GM12878 (cell line): ENCODE results near the gene FNIP1. TPM values are rescaled to one million over a fixed set of nuclear protein-coding genes. Genes with fewer than 3 reads are reported as not detected.

Source experiments
- ATAC-seq: fragments of 200-7000 bp; cut with Tn5 transposase; 3 replicates; pipeline ENCODE4 v1.9.1; 2020; ENCODE audit warnings: mild to moderate bottlenecking, moderate library complexity
- BruUV-seq: library from RNA; stranded (reverse); fragments of 400-500 nt; replicated peaks from 2 replicates; lab custom pipeline; 2021; lab: Mats Ljungman, UMichigan
- CTCF ChIA-PET: fragments of 300-600 bp; sonication (Branson Sonifier 250); formaldehyde crosslinking; extraction: SDS; loops from one replicate; lab custom pipeline; 2021; ENCODE audit warnings: inconsistent platforms; lab: Yijun Ruan, JAX
- POLR2A ChIA-PET: fragments of 350-600 bp; formaldehyde crosslinking; extraction: SDS; loops from one replicate; lab custom pipeline; 2021; ENCODE audit warnings: inconsistent platforms; lab: Charles Lee
- RAD21 ChIA-PET: fragments of 300-600 bp; sonication (Branson Sonifier 250); formaldehyde crosslinking; loops from one replicate; lab custom pipeline; 2023; ENCODE audit warnings: antibody characterized with exemption; ENCODE audit not compliant: unreplicated experiment; lab: Charles Lee
- SMC1A ChIA-PET: fragments of 300-600 bp; sonication (Branson Sonifier 250); formaldehyde crosslinking; loops from one replicate; lab custom pipeline; 2023; ENCODE audit not compliant: unreplicated experiment, uncharacterized antibody; lab: Charles Lee
- DNase-seq: peaks from one replicate; pipeline ENCODE4 v3.0.0-alpha.2; 2011; ENCODE audit warnings: low read depth, low spot score
- FAIRE-seq: peaks from 3 replicates; lab custom pipeline; 2011; peaks lifted over from hg19 to GRCh38; lab: Jason Lieb, UNC
- H2AFZ ChIP-seq: 2 replicates; pipeline ENCODE4 v1.6.0; 2011; ENCODE audit warnings: low read depth, low read length, control low read depth; ENCODE audit not compliant: control insufficient read depth
- H3K27ac ChIP-seq: 2 replicates; pipeline ENCODE4 v1.5.1; 2011; ENCODE audit warnings: control low read depth; ENCODE audit not compliant: control insufficient read depth, insufficient read depth
- H3K27me3 ChIP-seq, 2 experiments: replicated peaks in 1 of 2; 2 replicates each; pipeline versions ENCODE4 v1.6.0 to v1.6.1; 2011; ENCODE audit warnings: low read length in 1 of 2; ENCODE audit not compliant: control insufficient read depth in 2 of 2, insufficient read depth in 2 of 2
- H3K36me3 ChIP-seq, 2 experiments: 2 replicates each; pipeline ENCODE4 v1.5.1; 2011; ENCODE audit warnings: low read length in 1 of 2; ENCODE audit not compliant: control insufficient read depth in 2 of 2, insufficient read depth in 2 of 2
- H3K4me1 ChIP-seq: 2 replicates; pipeline ENCODE4 v1.6.1; 2011; ENCODE audit warnings: mild to moderate bottlenecking, low read length, moderate library complexity, mixed read lengths; ENCODE audit not compliant: control insufficient read depth, insufficient read depth
- H3K4me2 ChIP-seq: 2 replicates; pipeline ENCODE4 v1.6.0; 2011; ENCODE audit warnings: control low read depth; ENCODE audit not compliant: control insufficient read depth, insufficient read depth
- H3K4me3 ChIP-seq: fragments of 200-600 bp; sonication (generic); 2 replicates; pipeline ENCODE4 v1.5.1; 2016
- H3K79me2 ChIP-seq: 2 replicates; pipeline ENCODE4 v1.6.0; 2011; ENCODE audit warnings: low read length; ENCODE audit not compliant: control insufficient read depth, insufficient read depth
- H3K9ac ChIP-seq: 2 replicates; pipeline ENCODE4 v1.8.0; 2011; ENCODE audit warnings: low read length, control low read depth, mixed read lengths; ENCODE audit not compliant: control insufficient read depth, insufficient read depth
- H3K9me3 ChIP-seq: replicated peaks from 3 replicates; pipeline ENCODE4 v1.5.1; 2011; ENCODE audit warnings: mild to moderate bottlenecking, low read length; ENCODE audit not compliant: control insufficient read depth, insufficient read depth
- H4K20me1 ChIP-seq: 2 replicates; pipeline ENCODE4 v1.6.0; 2011; ENCODE audit not compliant: control insufficient read depth, insufficient read depth
- HDGF ChIP-seq: fragments of 450-650 bp; IDR thresholded peaks from 2 replicates; pipeline ENCODE4 v1.6.1; 2016; ENCODE audit warnings: antibody characterized with exemption
- HSF1 ChIP-seq: fragments of 150-350 bp; IDR thresholded peaks from 2 replicates; pipeline ENCODE4 v1.6.1; 2014; ENCODE audit warnings: mild to moderate bottlenecking, low read depth, low read length
- IKZF1 ChIP-seq: fragments of 450-650 bp; conservative IDR thresholded peaks from 2 replicates; pipeline ENCODE4 v1.6.1; 2017; ENCODE audit warnings: antibody characterized with exemption, mild to moderate bottlenecking
- IRF3 ChIP-seq: fragments of 450-650 bp; IDR thresholded peaks from 2 replicates; pipeline ENCODE4 v1.6.1; 2014; ENCODE audit warnings: mild to moderate bottlenecking
- IRF5 ChIP-seq: fragments of 450-650 bp; IDR thresholded peaks from 2 replicates; pipeline ENCODE4 v1.6.1; 2017; ENCODE audit warnings: borderline replicate concordance
- KDM1A ChIP-seq: fragments of 200-600 bp; sonication (generic); IDR thresholded peaks from 2 replicates; pipeline ENCODE4 v1.6.1; 2016; ENCODE audit warnings: borderline replicate concordance
- MXI1 ChIP-seq: fragments of 150-350 bp; IDR thresholded peaks from 2 replicates; pipeline ENCODE4 v1.6.1; 2011; ENCODE audit warnings: low read depth, mild to moderate bottlenecking, inconsistent platforms, low read length, improper control_type of control experiment
- NFXL1 ChIP-seq: fragments of 450-650 bp; IDR thresholded peaks from 2 replicates; pipeline ENCODE4 v1.6.1; 2017; ENCODE audit warnings: antibody characterized with exemption, mild to moderate bottlenecking, borderline replicate concordance
- NFYA ChIP-seq: IDR thresholded peaks from 2 replicates; pipeline ENCODE4 v1.6.1; 2011; ENCODE audit warnings: low read depth, mild to moderate bottlenecking, low read length, improper control_type of control experiment, borderline replicate concordance
- NR2C2 ChIP-seq: IDR thresholded peaks from 2 replicates; pipeline ENCODE4 v1.6.1; 2011; ENCODE audit warnings: borderline replicate concordance, low read depth; ENCODE audit not compliant: control insufficient read depth, insufficient read length
- PML ChIP-seq: IDR thresholded peaks from 2 replicates; pipeline ENCODE4 v1.6.1; 2012; ENCODE audit warnings: low read length, inconsistent platforms
- POLR2A ChIP-seq: IDR thresholded peaks from 2 replicates; pipeline ENCODE4 v1.6.1; 2011; ENCODE audit warnings: low read depth, mild to moderate bottlenecking, low read length
- SMAD1 ChIP-seq: fragments of 450-650 bp; IDR thresholded peaks from 2 replicates; pipeline ENCODE4 v1.6.1; 2018; ENCODE audit warnings: mild to moderate bottlenecking, low read depth; ENCODE audit not compliant: partially characterized antibody
- SP1 ChIP-seq: IDR thresholded peaks from one replicate; pipeline ENCODE4 v1.6.1; 2011; ENCODE audit warnings: low read depth, low read length
- YBX1 ChIP-seq: fragments of 450-650 bp; IDR thresholded peaks from 2 replicates; pipeline ENCODE4 v1.6.1; 2016; ENCODE audit warnings: antibody characterized with exemption
- WGBS: methylation state at CpG from one replicate; pipeline ENCODE4 v1.1.6; 2016; ENCODE audit warnings: low lambda C conversion rate; ENCODE audit not compliant: insufficient replicate concordance, insufficient coverage; ENCODE audit errors: missing lambda C conversion rate; 5-methylcytosine and 5-hydroxymethylcytosine counted together
- in situ Hi-C: fragments of 300-500 bp; cut with MboI; formaldehyde crosslinking; loops from 9 replicates; pipeline ENCODE4 v1.14.3; 2018; ENCODE audit warnings: mixed read lengths
- intact Hi-C: fragments of 100-400 bp; cut with micrococcal nuclease; formaldehyde crosslinking; loops from one replicate; pipeline ENCODE4 v1.14.2; 2022; ENCODE audit not compliant: unreplicated experiment
- polyA plus RNA-seq, 11 experiments: library from polyadenylated mRNA; depleted of rRNA in 4 of 11; unstranded in 6 of 11; stranded (reverse) in 5 of 11; fragments of >200 nt; fragmentation: Nextera tagmentation in 4 of 11; fragmentation: Illumina TruSeq in 1 of 11; extraction: Ambion mirVana in 4 of 11; extraction: Trizol in 1 of 11; gene quantifications; 1 replicate in 1 of 11; 2 replicates in 10 of 11; pipeline versions ENCODE4 v1.2.1 to v1.2.3, GENCODE V29; 2011 to 2016; ENCODE audit warnings: inconsistent platforms in 2 of 11, missing spikeins in 2 of 11, low read depth in 1 of 11
- total RNA-seq, 4 experiments: library from RNA; depleted of rRNA in 3 of 4; stranded (reverse); fragments of >200 nt in 3 of 4; fragmentation: Illumina TruSeq in 1 of 4; extraction: Trizol in 1 of 4; gene quantifications; 2 replicates each; pipeline versions ENCODE4 v1.2.1 to v1.2.3, GENCODE V29; 2013 to 2021
- TF ChIP-seq, protein P1 (sequence below): fragments of 450-650 bp; IDR thresholded peaks from 2 replicates; pipeline ENCODE4 v1.6.1; 2017; ENCODE audit warnings: mild to moderate bottlenecking

Gene FNIP1
- total and polyA plus RNA-seq, 10 of the 15 experiments (the other 5 are each of a cell fraction or from before 2014, with no cell fraction given), result 4.3 to 18.0 (median 14.0) TPM

GRCh38 chr5:131782717-131783116, 14.1 kb downstream of the FNIP1 start:
- WGBS, result 99% methylated on average over 11 of the region's 11 CpGs
- no TSS peak for BruUV-seq
- RAD21 ChIA-PET, result interaction anchor here (1.3 kb wide), 1 partner anchor 11 kb away, joined by 4 read pairs; no protein-coding TSS in a partner anchor
- no peak for FAIRE-seq
- H3K79me2 ChIP-seq, result peaks cover 42% of the 10 kb centered on the region
- H3K9ac ChIP-seq, result no peak overlapping the region
- H3K27ac ChIP-seq, result no peak overlapping the region
- H3K27me3 ChIP-seq, result no peaks in the 10 kb centered on the region
- POLR2A ChIA-PET, result interaction anchor here (1.3 kb wide), 1 partner anchor 14 kb away, joined by 4 read pairs; the partner anchor contains the start of gene FNIP1
- in situ Hi-C loops (no loop called here), intact Hi-C loops (no loop called here)
- SMC1A ChIA-PET, result interaction anchor here (0.7 to 1.3 kb wide), 2 partner anchors 9 to 60 kb away, joined by 3 read pairs; no protein-coding TSS in a partner anchor
- CTCF ChIA-PET, result interaction anchor here (0.7 kb wide), 1 partner anchor 10 kb away, joined by 3 read pairs; no protein-coding TSS in a partner anchor
- H3K4me2 ChIP-seq, result no peak overlapping the region
- peaks cover 2% of the 10 kb centered on the region; the same call in 2 of the 3 replicates for H3K9me3 ChIP-seq
- ATAC-seq, result no peak
- DNase-seq, result no peak
- TF ChIP-seq SP1, result no peak
- no peak for TF ChIP-seq PML
- no peak for TF ChIP-seq IRF5
- TF ChIP-seq KDM1A, result no peak
- no peak for TF ChIP-seq YBX1
- TF ChIP-seq SMAD1, result no peak
- no peak for TF ChIP-seq HDGF
- TF ChIP-seq NFYA, result no peak
- no peak for TF ChIP-seq MXI1
- TF ChIP-seq POLR2A, result no peak
- no peak for TF ChIP-seq NFXL1
- no peak for TF ChIP-seq IRF3
- TF ChIP-seq IKZF1, result no peak
- TF ChIP-seq HSF1, result no peak
- TF ChIP-seq, protein P1, sequence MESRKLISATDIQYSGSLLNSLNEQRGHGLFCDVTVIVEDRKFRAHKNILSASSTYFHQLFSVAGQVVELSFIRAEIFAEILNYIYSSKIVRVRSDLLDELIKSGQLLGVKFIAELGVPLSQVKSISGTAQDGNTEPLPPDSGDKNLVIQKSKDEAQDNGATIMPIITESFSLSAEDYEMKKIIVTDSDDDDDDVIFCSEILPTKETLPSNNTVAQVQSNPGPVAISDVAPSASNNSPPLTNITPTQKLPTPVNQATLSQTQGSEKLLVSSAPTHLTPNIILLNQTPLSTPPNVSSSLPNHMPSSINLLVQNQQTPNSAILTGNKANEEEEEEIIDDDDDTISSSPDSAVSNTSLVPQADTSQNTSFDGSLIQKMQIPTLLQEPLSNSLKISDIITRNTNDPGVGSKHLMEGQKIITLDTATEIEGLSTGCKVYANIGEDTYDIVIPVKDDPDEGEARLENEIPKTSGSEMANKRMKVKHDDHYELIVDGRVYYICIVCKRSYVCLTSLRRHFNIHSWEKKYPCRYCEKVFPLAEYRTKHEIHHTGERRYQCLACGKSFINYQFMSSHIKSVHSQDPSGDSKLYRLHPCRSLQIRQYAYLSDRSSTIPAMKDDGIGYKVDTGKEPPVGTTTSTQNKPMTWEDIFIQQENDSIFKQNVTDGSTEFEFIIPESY, result no peak
- TF ChIP-seq NR2C2, result no peak
- TF ChIP-seq, all 136 proteins: peak for 0
- Histone ChIP-seq H2AFZ (no peak overlapping the region), H3K4me1 (no peaks in the 10 kb centered on the region; the same call in 1 of the 2 replicates), H3K36me3 (no peaks in the 10 kb centered on the region; a peak in 1 of 4 replicates), H3K4me3 (no peak overlapping the region), H4K20me1 (peaks cover under 1% of the 10 kb centered on the region; the same call in 1 of the 2 replicates)
